HG03457 (cell line): ENCODE measurements around the gene NR1I3.
"Not testable (repeated sequence)": the region's sequence is repeated elsewhere in the genome, so short reads cannot be mapped to it uniquely, and the experiment has no call there.

Experiments used
- ATAC-seq: cut with Tn5 transposase; IDR thresholded peaks from one replicate; pipeline ENCODE4 v1.9.1; 2021; ENCODE audit warnings: moderate number of reproducible peaks; ENCODE audit not compliant: unreplicated experiment

The NR1I3 gene

GRCh38 chr1:161250829-161251228, 12.8 kb upstream of the NR1I3 start:
- no peak for ATAC-seq

- ATAC-seq, result not testable (repeated sequence)
Measured at GRCh38 chr1:161250100-161250499, 12.1 kb upstream of the NR1I3 start.

- ATAC-seq, result no peak
Measured at GRCh38 chr1:161244888-161245287, 6.9 kb upstream of the NR1I3 start.

GRCh38 chr1:161242313-161242712, 4.3 kb upstream of the NR1I3 start:
- no peak for ATAC-seq

- no peak for ATAC-seq
Measured at GRCh38 chr1:161241682-161242081, 3.7 kb upstream of the NR1I3 start.

GRCh38 chr1:161235957-161236775, 1.8 kb downstream of the NR1I3 start:
- ATAC-seq, result no peak

- no peak for ATAC-seq
Measured at GRCh38 chr1:161233102-161233501, 4.9 kb downstream of the NR1I3 start.

GRCh38 chr1:161230762-161231161, 7.2 kb downstream of the NR1I3 start:
- no peak for ATAC-seq

- ATAC-seq, result no peak
Measured at GRCh38 chr1:161229896-161230295, 8.1 kb downstream of the NR1I3 start.

- no peak for ATAC-seq
Measured at GRCh38 chr1:161228032-161228431, 10.0 kb downstream of the NR1I3 start.

GRCh38 chr1:161227196-161227871, 10.7 kb downstream of the NR1I3 start:
- no peak for ATAC-seq

- no peak for ATAC-seq
Measured at GRCh38 chr1:161226759-161227158, 11.2 kb downstream of the NR1I3 start.

GRCh38 chr1:161226320-161226711, 11.7 kb downstream of the NR1I3 start:
- ATAC-seq, result no peak

- ATAC-seq, result peak; percentile 86
Measured at GRCh38 chr1:161225534-161226319, 12.3 kb downstream of the NR1I3 start, which contains the start of gene TOMM40L. Gene TOMM40L (plus strand): TSS chr1:161226060. CDS start chr1:161226490, 430 bp downstream.

- no peak for ATAC-seq
Measured at GRCh38 chr1:161225178-161225533, 12.8 kb downstream of the NR1I3 start.

- not testable (repeated sequence) for ATAC-seq
Measured at GRCh38 chr1:161224695-161225087, 13.3 kb downstream of the NR1I3 start.

- no peak for ATAC-seq
Measured at GRCh38 chr1:161223805-161224694, 14.0 kb downstream of the NR1I3 start.

GRCh38 chr1:161222175-161223019, 15.6 kb downstream of the NR1I3 start:
- ATAC-seq, result no peak

- ATAC-seq, result no peak
Measured at GRCh38 chr1:161220002-161220401, 18.0 kb downstream of the NR1I3 start.
